Measurements from ENCODE around the gene IER5. TPM values are rescaled to one million over a fixed set of nuclear protein-coding genes. Genes with fewer than 3 reads are reported as not detected.

Gene IER5
- total RNA-seq, 1 experiment from 2014 or later, result 18.2 TPM

DNA sequence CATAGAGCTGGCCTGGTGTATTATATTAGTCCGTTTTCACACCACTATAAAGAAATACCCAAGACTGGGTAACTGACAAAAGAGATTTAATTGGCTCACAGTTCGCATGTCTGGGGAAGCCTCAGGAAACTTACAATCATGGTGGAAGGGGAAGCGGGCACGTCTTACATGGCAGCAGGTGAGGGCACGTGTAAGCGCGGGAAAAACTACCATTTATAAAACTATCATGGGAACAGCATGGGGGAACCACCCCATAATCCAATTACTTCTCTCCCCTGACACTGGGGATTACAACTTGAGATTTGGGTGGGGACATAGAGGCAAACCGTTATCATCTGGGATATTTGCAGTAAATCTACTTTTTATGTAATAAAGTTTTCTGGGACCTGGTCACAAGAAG, 6.8 kb downstream of the IER5 start (continued):
- TF ChIP-seq MAX (CRISPR knock-in tag; IDR thresholded peaks at IDR 0.05) (no peak), ZNF138 (CRISPR knock-in tag; conservative IDR thresholded peaks at IDR 0.05) (no peak), NFYB (CRISPR knock-in tag; conservative IDR thresholded peaks at IDR 0.05; ENCODE audit: low read depth) (no peak), ELF4 (CRISPR knock-in tag; IDR thresholded peaks at IDR 0.05; ENCODE audit: low read depth) (no peak), AFF4 (CRISPR knock-in tag; IDR thresholded peaks at IDR 0.05; ENCODE audit: borderline replicate concordance) (no peak), ATF2 (CRISPR knock-in tag; IDR thresholded peaks at IDR 0.05; ENCODE audit: borderline replicate concordance, low read depth) (no peak)

DNA sequence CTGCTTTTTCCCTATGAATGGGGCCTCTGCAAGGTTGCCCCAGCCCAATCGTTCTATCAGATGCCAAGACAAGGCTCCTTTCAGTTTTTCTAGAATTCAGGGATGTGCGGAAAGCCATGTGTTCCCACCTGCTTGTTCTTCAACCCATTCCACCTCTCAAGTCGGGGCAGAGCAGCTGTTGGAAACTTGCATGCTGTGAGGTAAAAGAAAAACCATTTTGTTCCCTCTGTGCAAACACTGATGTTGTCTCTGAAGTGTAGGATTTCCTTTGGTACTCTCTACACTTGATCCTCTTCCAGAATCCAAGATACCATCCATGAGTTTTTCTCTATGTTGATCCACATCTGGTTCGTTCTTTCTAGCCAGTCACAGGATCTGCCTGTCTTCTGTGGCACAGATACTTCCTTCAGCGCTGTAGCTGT, 7.3 kb downstream of the IER5 start:
- DNase-seq (ENCODE audit: low spot score) (no peak), ATAC-seq (no peak)
- Mint-ChIP-seq H3K9me3 (0 out of 2 replicates have a peak, but pooled peaks cover 2% of the 10 kb centered on the region), H3K36me3 (0 out of 2 replicates have a peak, but pooled peaks cover 7% of the 10 kb centered on the region), H3K4me3 (no peak overlapping the region; the same call in 1 of the 2 replicates), H3K27me3 (ENCODE audit: low read depth) (peaks cover 48% of the 10 kb centered on the region), H3K27ac (peak overlapping the region; percentile 48; the same call in 1 of the 2 replicates), H3K4me1 (peaks cover 82% of the 10 kb centered on the region)
- TF ChIP-seq, protein P1, sequence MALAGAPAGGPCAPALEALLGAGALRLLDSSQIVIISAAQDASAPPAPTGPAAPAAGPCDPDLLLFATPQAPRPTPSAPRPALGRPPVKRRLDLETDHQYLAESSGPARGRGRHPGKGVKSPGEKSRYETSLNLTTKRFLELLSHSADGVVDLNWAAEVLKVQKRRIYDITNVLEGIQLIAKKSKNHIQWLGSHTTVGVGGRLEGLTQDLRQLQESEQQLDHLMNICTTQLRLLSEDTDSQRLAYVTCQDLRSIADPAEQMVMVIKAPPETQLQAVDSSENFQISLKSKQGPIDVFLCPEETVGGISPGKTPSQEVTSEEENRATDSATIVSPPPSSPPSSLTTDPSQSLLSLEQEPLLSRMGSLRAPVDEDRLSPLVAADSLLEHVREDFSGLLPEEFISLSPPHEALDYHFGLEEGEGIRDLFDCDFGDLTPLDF (CRISPR knock-in tag; IDR thresholded peaks at IDR 0.05), result no peak
- 0 out of 2 replicates have a peak, but pooled peaks have one; percentile 15 for TF ChIP-seq USF1 (CRISPR knock-in tag; IDR thresholded peaks at IDR 0.05)
- TF ChIP-seq CDX4 (CRISPR knock-in tag; IDR thresholded peaks at IDR 0.05; ENCODE audit: borderline replicate concordance), result no peak
- ChIA-PET CTCF (interaction anchor here (1.3 to 4.0 kb wide), 3 partner anchors 10 to 47 kb away, joined by 3 to 24 read pairs (median 5); no protein-coding TSS in a partner anchor), POLR2A (no interaction called here)

- Mint-ChIP-seq H3K4me3 (no peak overlapping the region), H3K27ac (no peak overlapping the region), H3K36me3 (0 out of 2 replicates have a peak, but pooled peaks cover 4% of the 10 kb centered on the region), H3K4me1 (peaks cover 83% of the 10 kb centered on the region), H3K9me3 (0 out of 2 replicates have a peak, but pooled peaks cover 3% of the 10 kb centered on the region), H3K27me3 (ENCODE audit: low read depth) (peaks cover 45% of the 10 kb centered on the region)
- CTCF ChIA-PET, result interaction anchor here (0.8 to 4.0 kb wide), 4 partner anchors 13 to 176 kb away, joined by 3 to 24 read pairs (median 4); partner anchors contain the start of gene MR1
- TF ChIP-seq, protein P2, sequence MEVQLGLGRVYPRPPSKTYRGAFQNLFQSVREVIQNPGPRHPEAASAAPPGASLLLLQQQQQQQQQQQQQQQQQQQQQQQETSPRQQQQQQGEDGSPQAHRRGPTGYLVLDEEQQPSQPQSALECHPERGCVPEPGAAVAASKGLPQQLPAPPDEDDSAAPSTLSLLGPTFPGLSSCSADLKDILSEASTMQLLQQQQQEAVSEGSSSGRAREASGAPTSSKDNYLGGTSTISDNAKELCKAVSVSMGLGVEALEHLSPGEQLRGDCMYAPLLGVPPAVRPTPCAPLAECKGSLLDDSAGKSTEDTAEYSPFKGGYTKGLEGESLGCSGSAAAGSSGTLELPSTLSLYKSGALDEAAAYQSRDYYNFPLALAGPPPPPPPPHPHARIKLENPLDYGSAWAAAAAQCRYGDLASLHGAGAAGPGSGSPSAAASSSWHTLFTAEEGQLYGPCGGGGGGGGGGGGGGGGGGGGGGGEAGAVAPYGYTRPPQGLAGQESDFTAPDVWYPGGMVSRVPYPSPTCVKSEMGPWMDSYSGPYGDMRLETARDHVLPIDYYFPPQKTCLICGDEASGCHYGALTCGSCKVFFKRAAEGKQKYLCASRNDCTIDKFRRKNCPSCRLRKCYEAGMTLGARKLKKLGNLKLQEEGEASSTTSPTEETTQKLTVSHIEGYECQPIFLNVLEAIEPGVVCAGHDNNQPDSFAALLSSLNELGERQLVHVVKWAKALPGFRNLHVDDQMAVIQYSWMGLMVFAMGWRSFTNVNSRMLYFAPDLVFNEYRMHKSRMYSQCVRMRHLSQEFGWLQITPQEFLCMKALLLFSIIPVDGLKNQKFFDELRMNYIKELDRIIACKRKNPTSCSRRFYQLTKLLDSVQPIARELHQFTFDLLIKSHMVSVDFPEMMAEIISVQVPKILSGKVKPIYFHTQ (CRISPR knock-in tag; IDR thresholded peaks at IDR 0.05), result no peak
- TF ChIP-seq CREM (CRISPR knock-in tag; IDR thresholded peaks at IDR 0.05) (no peak), RELA (CRISPR knock-in tag; IDR thresholded peaks at IDR 0.05; ENCODE audit: borderline replicate concordance) (no peak)
- POLR2A ChIA-PET, result interaction anchor here (0.5 to 0.6 kb wide), 2 partner anchors 66 to 78 kb away, joined by 3 read pairs; no protein-coding TSS in a partner anchor
- ATAC-seq (no peak), DNase-seq (ENCODE audit: low spot score) (no peak)
These were observed 8.7 kb downstream of the IER5 start for GRCh38 chr1:181097242-181097641.
